ENCODE results near the gene TNFAIP3. TPM values are rescaled to one million over a fixed set of nuclear protein-coding genes. Genes with fewer than 3 reads are reported as not detected.

Gene TNFAIP3
- total and polyA plus RNA-seq, 2 donors: 17.0 to 25.3 TPM

GRCh38 chr6:137849181-137849980, 17.7 kb upstream of the TNFAIP3 start:
- Histone ChIP-seq H3K4me1 (ENCODE audit: insufficient read depth) (no peaks in the 10 kb centered on the region), H3K4me3 (ENCODE audit: low read depth, low read length) (no peak overlapping the region), H3K36me3 (ENCODE audit: insufficient read depth) (no peaks in the 10 kb centered on the region), H3K27ac (ENCODE audit: low read depth) (no peak overlapping the region)
- WGBS: 34% methylated on average over 4 of the region's 4 CpGs
- DNase-seq (ENCODE audit: extremely low spot score): no peak

GRCh38 chr6:137849981-137850714, 16.9 kb upstream of the TNFAIP3 start:
- 43% methylated on average over 5 of the region's 5 CpGs for WGBS
- DNase-seq (ENCODE audit: extremely low spot score): no peak
- Histone ChIP-seq H3K27ac (ENCODE audit: low read depth) (no peak overlapping the region), H3K4me3 (ENCODE audit: low read depth, low read length) (no peak overlapping the region), H3K4me1 (ENCODE audit: insufficient read depth) (no peaks in the 10 kb centered on the region), H3K36me3 (ENCODE audit: insufficient read depth) (no peaks in the 10 kb centered on the region)

GRCh38 chr6:137850816-137851602, 16.1 kb upstream of the TNFAIP3 start:
- Histone ChIP-seq H3K27ac (ENCODE audit: low read depth) (no peak overlapping the region), H3K36me3 (ENCODE audit: insufficient read depth) (no peaks in the 10 kb centered on the region), H3K4me1 (ENCODE audit: insufficient read depth) (no peaks in the 10 kb centered on the region), H3K4me3 (ENCODE audit: low read depth, low read length) (no peak overlapping the region)
- no peak for DNase-seq (ENCODE audit: extremely low spot score)
- WGBS: 57% methylated on average over 4 of the region's 4 CpGs

DNA sequence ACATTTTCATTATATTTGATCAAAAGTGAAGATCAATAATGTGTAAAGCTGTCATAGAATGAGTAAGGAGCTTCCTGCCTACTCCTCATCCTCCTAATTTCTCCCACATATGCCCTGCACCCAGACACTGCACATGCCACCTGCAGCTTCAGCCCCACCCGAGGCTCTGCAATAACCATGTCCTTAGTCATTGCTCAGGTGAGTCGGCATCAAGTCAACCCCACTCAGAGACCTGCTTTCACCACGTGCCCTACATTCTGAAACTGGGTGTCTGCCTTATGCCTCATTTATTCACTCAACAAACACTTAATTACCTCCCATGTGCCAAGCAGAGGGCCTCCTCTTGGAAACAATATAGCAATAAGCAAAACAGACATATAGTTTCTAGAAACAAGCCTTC, 15.4 kb upstream of the TNFAIP3 start:
- DNase-seq (ENCODE audit: extremely low spot score): no peak
- H3K4me3 ChIP-seq (ENCODE audit: low read depth, low read length): no peak overlapping the region
- H3K27ac ChIP-seq (ENCODE audit: low read depth): no peak overlapping the region
- WGBS: 86% methylated on average over 3 of the region's 3 CpGs
- no peaks in the 10 kb centered on the region for H3K36me3 ChIP-seq (ENCODE audit: insufficient read depth)
- no peaks in the 10 kb centered on the region for H3K4me1 ChIP-seq (ENCODE audit: insufficient read depth)

DNA sequence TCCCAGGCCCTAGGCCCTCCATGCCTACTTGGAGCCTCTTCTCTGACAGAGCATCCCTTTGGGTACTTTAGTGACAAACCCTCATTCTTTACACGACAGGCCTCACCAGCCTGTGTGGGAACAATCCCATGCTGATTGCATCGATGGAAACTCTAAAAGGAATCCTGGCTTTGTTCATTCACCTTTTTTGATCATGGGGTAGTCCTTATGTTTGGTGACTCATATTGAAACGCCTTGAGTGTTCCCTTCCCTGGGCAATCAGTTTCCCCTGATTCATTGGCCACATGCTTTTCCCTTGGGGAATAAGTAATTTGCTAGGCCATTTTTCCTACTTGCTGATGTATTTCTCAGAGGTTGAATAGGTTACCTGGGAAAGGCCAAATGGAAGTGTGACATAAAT, 14.7 kb upstream of the TNFAIP3 start:
- 90% methylated on average over 3 of the region's 3 CpGs for WGBS
- H3K27ac ChIP-seq (ENCODE audit: low read depth): no peak overlapping the region

DNA sequence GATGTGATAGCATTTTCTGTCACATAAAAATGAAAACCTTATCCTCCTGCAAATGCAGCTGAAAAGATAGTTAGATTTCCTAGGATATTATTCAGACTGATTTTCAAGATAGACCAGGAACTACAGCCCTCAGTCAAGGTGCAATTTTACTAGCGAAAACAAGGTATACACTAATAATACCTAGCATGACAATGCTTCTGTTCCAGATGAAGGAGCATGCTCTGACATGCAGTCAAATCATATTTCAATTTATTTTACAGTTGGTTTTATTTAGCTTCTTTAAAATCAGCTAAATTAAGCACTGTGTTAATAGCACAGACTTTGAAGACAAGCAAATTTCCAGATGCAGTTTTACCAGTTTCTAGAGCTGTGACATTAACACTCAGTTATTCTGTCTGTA, 14.2 kb upstream of the TNFAIP3 start:
- Histone ChIP-seq H3K4me3 (ENCODE audit: low read depth, low read length) (no peak overlapping the region), H3K27ac (ENCODE audit: low read depth) (no peak overlapping the region), H3K4me1 (ENCODE audit: insufficient read depth) (no peaks in the 10 kb centered on the region), H3K36me3 (ENCODE audit: insufficient read depth) (no peaks in the 10 kb centered on the region)
- DNase-seq (ENCODE audit: extremely low spot score): no peak
- 92% methylated on average over 1 of the region's 1 CpG for whole genome bisulfite sequencing

More for the DNA sequence above, 14.7 kb upstream of the TNFAIP3 start:
- Histone ChIP-seq H3K4me1 (ENCODE audit: insufficient read depth) (no peaks in the 10 kb centered on the region), H3K36me3 (ENCODE audit: insufficient read depth) (no peaks in the 10 kb centered on the region), H3K4me3 (ENCODE audit: low read depth, low read length) (no peak overlapping the region)
- DNase-seq (ENCODE audit: extremely low spot score): no peak

DNA sequence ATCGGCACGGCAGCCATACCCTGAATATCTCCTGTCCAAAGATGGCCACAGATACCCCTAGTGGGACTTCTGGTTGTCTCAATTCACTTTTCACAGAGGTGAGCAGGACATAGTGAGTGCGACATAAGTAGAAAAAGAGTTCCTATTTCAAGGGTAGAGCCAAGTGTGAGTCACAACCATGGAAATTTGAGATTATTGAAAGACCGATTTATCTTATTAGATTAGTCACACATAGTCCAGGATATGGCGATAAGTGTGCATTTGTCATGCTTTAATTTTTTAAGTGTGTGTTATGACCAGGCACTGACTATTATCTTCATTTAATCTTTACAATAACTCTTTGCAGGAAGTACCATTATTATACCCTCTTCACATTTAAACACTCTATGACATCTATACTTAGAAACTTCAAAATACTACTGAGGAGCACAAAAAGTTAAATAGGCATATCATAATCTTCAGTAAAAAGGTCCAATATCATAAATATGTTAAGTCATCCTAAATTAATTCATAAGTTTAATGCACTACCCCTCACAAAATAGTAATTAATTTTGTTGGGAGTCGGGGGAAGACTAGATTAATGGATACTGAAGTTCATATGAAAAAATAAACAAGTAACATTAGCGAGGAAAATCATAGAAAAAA, 13.4 kb upstream of the TNFAIP3 start:
- Histone ChIP-seq H3K27ac (ENCODE audit: low read depth) (no peak overlapping the region), H3K4me3 (ENCODE audit: low read depth, low read length) (no peak overlapping the region), H3K36me3 (ENCODE audit: insufficient read depth) (no peaks in the 10 kb centered on the region), H3K4me1 (ENCODE audit: insufficient read depth) (no peaks in the 10 kb centered on the region)
- no peak for DNase-seq (ENCODE audit: extremely low spot score)
- WGBS: 90% methylated on average over 7 of the region's 7 CpGs

GRCh38 chr6:137856138-137856898, 10.7 kb upstream of the TNFAIP3 start:
- no peak overlapping the region for H3K4me3 ChIP-seq (ENCODE audit: low read depth, low read length)
- H3K27ac ChIP-seq (ENCODE audit: low read depth): no peak overlapping the region
- 94% methylated on average over 2 of the region's 2 CpGs for WGBS
- no peaks in the 10 kb centered on the region for H3K36me3 ChIP-seq (ENCODE audit: insufficient read depth)
- H3K4me1 ChIP-seq (ENCODE audit: insufficient read depth): no peaks in the 10 kb centered on the region
- DNase-seq (ENCODE audit: extremely low spot score): no peak

DNA sequence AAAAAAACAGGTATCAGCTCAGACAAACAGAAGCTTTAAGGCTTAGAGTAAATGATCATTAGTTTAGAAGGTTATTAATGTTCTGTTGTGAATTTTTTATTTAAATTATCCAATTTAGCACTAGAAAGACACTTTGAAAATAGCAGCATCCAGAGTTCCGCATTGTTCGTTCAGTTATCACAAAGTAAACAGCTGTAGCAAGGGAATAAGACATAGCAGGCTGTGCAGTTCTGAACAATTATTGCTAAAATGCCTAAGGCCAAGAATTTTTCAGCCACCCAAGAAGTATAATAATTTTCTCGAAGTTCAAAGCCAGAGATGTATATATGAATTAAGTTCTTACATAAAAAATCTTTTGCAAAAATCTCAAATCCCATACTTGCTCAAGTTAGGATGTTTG, 8.0 kb upstream of the TNFAIP3 start:
- no peak for DNase-seq (ENCODE audit: extremely low spot score)
- no peaks in the 10 kb centered on the region for H3K4me1 ChIP-seq (ENCODE audit: insufficient read depth)
- H3K27ac ChIP-seq (ENCODE audit: low read depth): no peak overlapping the region
- H3K4me3 ChIP-seq (ENCODE audit: low read depth, low read length): no peak overlapping the region
- 76% methylated on average over 3 of the region's 3 CpGs for WGBS
- no peaks in the 10 kb centered on the region for H3K36me3 ChIP-seq (ENCODE audit: insufficient read depth)

GRCh38 chr6:137860394-137861005, 6.6 kb upstream of the TNFAIP3 start:
- WGBS: 64% methylated on average over 3 of the region's 3 CpGs
- H3K27ac ChIP-seq (ENCODE audit: low read depth): no peak overlapping the region
- H3K4me1 ChIP-seq (ENCODE audit: insufficient read depth): no peaks in the 10 kb centered on the region

GRCh38 chr6:137861550-137862337, 5.3 kb upstream of the TNFAIP3 start:
- Histone ChIP-seq H3K36me3 (ENCODE audit: insufficient read depth) (no peaks in the 10 kb centered on the region), H3K27ac (ENCODE audit: low read depth) (no peak overlapping the region), H3K4me3 (ENCODE audit: low read depth, low read length) (no peak overlapping the region), H3K4me1 (ENCODE audit: insufficient read depth) (no peaks in the 10 kb centered on the region)
- DNase-seq (ENCODE audit: extremely low spot score): no peak
- 53% methylated on average over 3 of the region's 3 CpGs for WGBS

More at GRCh38 chr6:137860394-137861005, 6.6 kb upstream of the TNFAIP3 start:
- no peaks in the 10 kb centered on the region for H3K36me3 ChIP-seq (ENCODE audit: insufficient read depth)
- DNase-seq (ENCODE audit: extremely low spot score): no peak
- H3K4me3 ChIP-seq (ENCODE audit: low read depth, low read length): no peak overlapping the region
